Measurements from ENCODE around the gene ST6GALNAC1. TPM values are rescaled to one million over a fixed set of nuclear protein-coding genes. Genes with fewer than 3 reads are reported as not detected.

ST6GALNAC1 gene, protein sequence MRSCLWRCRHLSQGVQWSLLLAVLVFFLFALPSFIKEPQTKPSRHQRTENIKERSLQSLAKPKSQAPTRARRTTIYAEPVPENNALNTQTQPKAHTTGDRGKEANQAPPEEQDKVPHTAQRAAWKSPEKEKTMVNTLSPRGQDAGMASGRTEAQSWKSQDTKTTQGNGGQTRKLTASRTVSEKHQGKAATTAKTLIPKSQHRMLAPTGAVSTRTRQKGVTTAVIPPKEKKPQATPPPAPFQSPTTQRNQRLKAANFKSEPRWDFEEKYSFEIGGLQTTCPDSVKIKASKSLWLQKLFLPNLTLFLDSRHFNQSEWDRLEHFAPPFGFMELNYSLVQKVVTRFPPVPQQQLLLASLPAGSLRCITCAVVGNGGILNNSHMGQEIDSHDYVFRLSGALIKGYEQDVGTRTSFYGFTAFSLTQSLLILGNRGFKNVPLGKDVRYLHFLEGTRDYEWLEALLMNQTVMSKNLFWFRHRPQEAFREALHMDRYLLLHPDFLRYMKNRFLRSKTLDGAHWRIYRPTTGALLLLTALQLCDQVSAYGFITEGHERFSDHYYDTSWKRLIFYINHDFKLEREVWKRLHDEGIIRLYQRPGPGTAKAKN
- 1 to 10 TPM in 3 of 4 donors, under 1 TPM in 1; 0.51 to 1.8 (median 1.5) TPM for total RNA-seq

GRCh38 chr17:76643553-76644148 lies at the start of gene ST6GALNAC1:
Gene ST6GALNAC1 (minus strand): TSS chr17:76643757. CDS start chr17:76643638, 119 bp downstream.
- TF ChIP-seq, protein P1, sequence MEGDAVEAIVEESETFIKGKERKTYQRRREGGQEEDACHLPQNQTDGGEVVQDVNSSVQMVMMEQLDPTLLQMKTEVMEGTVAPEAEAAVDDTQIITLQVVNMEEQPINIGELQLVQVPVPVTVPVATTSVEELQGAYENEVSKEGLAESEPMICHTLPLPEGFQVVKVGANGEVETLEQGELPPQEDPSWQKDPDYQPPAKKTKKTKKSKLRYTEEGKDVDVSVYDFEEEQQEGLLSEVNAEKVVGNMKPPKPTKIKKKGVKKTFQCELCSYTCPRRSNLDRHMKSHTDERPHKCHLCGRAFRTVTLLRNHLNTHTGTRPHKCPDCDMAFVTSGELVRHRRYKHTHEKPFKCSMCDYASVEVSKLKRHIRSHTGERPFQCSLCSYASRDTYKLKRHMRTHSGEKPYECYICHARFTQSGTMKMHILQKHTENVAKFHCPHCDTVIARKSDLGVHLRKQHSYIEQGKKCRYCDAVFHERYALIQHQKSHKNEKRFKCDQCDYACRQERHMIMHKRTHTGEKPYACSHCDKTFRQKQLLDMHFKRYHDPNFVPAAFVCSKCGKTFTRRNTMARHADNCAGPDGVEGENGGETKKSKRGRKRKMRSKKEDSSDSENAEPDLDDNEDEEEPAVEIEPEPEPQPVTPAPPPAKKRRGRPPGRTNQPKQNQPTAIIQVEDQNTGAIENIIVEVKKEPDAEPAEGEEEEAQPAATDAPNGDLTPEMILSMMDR (IDR thresholded peaks at IDR 0.05; ENCODE audit: low read depth): no peak

DNA sequence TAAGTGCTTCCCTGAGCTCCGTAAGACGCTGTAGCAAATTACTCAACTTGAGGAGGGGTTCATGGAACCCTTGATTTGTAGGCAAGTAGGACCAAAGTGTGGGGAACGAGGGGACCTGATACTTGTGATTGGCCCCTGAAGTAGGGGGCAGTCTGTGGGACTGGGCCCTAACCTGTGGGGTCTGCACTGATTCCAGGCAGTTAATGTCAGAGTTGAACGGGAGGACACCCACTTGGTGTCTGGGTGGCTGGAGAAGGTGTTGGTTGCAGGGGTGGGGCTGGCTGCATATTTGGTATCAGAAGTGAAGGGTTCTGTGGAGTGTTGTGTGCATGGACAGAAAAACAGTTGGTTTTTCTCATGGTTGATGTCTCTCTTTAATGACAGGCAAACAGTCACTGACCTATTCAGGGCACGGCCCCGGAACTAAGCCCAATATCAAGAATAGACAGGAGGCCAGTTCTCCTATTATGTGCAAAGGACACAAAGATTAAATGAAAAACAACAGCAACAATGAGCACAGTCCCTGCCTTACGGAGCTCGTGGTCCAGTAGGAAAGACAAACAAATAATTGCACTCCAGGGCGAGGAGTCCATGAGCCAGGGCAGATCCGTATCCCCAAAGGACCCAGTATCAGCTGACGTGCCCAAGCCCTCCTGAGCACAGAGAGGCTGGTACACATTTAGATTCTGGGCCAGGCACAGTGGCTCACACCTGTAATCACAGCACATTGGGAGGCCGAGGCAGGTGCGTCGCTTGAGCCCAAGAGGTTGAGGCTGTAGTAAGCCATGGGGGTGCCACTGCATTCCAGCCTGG lies 48.0 kb upstream of the ST6GALNAC1 start:
- TF ChIP-seq, protein P1 (IDR thresholded peaks at IDR 0.05; ENCODE audit: low read depth): no peak

- TF ChIP-seq, protein P1 (IDR thresholded peaks at IDR 0.05; ENCODE audit: low read depth): no peak
Observed at GRCh38 chr17:76690596-76691280, 47.2 kb upstream of the ST6GALNAC1 start.

GRCh38 chr17:76689859-76690258 lies 46.3 kb upstream of the ST6GALNAC1 start:
- TF ChIP-seq, protein P1 (IDR thresholded peaks at IDR 0.05; ENCODE audit: low read depth): no peak

GRCh38 chr17:76688165-76688622 lies 44.6 kb upstream of the ST6GALNAC1 start:
- TF ChIP-seq, protein P1 (IDR thresholded peaks at IDR 0.05; ENCODE audit: low read depth): no peak

GRCh38 chr17:76687298-76688164 lies 44.0 kb upstream of the ST6GALNAC1 start:
- TF ChIP-seq, protein P1 (IDR thresholded peaks at IDR 0.05; ENCODE audit: low read depth): no peak
